HepG2 (cell line): ENCODE data around the gene SMPD3.

Experiments used
- EZH2 ChIP-seq: conservative IDR thresholded peaks from 2 replicates; pipeline ENCODE4 v1.6.1; 2012; ENCODE audit warnings: mild to moderate bottlenecking, low read depth, low read length, moderate library complexity
- KAT2B ChIP-seq: fragments of 150-350 bp; IDR thresholded peaks from 2 replicates; pipeline ENCODE4 v1.6.1; 2014; ENCODE audit warnings: low read depth, low read length, borderline replicate concordance
- NR1H2 ChIP-seq: sonication (generic); formaldehyde crosslinking; IDR thresholded peaks from 2 replicates; pipeline ENCODE4 v1.8.1; 2022; ENCODE audit warnings: low read depth, missing genetic modification reagents, borderline replicate concordance
- ZMAT5 ChIP-seq: sonication (generic); formaldehyde crosslinking; IDR thresholded peaks from 2 replicates; pipeline ENCODE4 v1.5.0; 2020; ENCODE audit warnings: mild to moderate bottlenecking, low read depth, missing genetic modification reagents, borderline replicate concordance
- ZNF335 ChIP-seq: sonication (generic); formaldehyde crosslinking; IDR thresholded peaks from 2 replicates; pipeline ENCODE4 v1.4.0; 2020; ENCODE audit warnings: missing genetic modification reagents

DNA sequence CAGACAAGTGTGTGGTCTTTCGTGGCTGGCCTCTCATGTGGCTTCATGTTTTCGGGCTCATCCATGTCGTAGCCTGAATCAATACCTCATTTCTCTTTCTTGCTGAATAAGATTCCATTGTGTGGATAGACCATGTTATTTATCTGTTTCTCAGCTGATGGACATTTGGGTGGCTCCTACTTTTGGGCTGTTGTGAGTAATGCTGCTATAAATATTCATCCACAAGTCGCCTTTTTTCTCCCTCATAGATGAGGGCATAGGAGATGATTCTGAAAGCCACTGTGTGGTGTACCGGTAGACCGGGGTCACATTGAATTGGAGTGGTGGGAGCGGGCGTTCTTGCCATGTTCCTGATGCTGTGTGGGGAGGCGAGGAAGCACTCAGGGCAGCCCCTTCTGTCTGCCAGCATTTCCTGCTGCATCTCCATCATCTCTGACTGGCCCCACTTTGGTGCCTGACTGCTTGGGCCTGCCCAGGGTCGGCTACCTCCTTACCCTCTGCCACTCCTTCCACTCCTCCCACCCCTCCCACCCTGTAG lies 97.4 kb downstream of the SMPD3 start:
- no peak for TF ChIP-seq ZNF335 (CRISPR knock-in tag)
- TF ChIP-seq NR1H2 (CRISPR knock-in tag), result no peak
- TF ChIP-seq EZH2, result no peak
- no peak for TF ChIP-seq KAT2B
- no peak for TF ChIP-seq ZMAT5 (CRISPR knock-in tag)
